ENCODE data around the gene FAM83F.

Gene FAM83F

DNA sequence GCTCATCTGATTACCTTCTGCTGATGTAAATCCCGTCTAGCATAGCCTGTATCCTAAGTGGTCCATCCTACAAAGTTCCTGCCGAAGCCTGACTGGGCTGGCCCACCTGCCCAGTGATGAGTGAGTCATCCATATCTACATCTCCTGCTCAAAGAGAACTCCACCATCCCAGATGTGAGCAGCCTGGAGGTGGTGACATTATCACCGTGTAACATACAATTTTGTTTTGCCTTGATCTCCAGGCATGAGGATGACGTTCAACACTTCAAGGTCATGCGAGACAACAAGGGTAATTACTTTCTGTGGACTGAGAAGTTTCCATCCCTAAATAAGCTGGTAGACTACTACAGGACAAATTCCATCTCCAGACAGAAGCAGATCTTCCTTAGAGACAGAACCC, 29.0 kb upstream of the FAM83F start:
- DNase-seq (ENCODE audit: low read depth in 1 of 2, low spot score in 1 of 2) = no peak

DNA sequence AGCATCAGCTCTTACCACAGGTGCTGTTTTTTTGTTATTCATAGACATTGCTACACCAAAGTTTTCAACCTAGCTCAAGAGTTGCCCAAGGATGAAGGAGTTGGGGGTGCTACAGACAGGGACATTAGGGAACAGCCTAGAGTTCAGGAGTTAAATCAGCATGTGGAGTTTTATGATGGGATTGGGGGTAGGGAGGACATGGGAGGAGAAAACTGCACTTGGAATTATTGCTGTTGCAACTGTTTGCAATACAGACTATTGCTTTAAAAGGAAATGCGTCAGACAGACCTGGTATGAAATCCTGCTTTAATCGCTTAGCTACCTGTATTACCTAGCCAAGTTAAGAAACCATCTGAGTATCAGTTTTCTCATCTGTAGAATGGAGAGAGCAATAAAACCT, 28.3 kb upstream of the FAM83F start:
- DNase-seq (ENCODE audit: low read depth in 1 of 2, low spot score in 1 of 2) = no peak

DNA sequence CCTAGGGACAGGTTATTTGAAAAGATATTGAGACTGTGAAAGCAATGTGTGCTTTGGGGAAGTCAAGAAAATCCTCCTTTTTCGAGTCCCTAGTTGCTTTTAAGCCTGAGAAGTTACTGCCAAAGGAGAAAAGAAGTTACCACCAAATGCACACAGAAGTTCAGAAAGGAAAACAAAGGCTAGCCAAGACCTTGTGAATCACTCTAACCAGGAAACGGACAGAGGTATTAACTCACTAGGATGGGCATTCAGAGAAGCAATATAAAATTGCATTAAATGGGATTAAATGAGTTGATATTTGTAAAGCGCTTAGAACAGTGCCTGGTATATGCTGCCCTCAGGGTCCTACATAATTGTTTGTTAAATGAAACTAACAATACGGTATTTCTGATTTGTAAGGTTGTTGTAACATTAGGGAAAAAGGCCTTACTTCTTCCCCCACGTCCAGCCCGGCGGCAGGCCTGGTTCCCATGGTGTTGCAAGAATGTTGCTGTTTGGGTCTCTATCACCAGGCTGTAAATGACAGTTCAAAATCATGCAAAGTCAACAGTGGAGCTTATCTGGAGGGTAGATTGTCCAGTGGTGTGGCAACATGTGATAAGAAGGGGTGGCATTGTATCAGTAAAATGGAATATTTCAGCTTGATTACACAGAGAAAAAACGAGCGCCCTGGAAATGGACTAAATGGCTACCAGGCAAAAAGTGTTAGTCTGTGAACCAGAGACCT, 27.5 kb upstream of the FAM83F start:
- no peak for DNase-seq (ENCODE audit: low read depth in 1 of 2, low spot score in 1 of 2)

GRCh38 chr22:39967996-39968972, 26.5 kb upstream of the FAM83F start:
- DNase-seq (ENCODE audit: low read depth in 1 of 2, low spot score in 1 of 2) = no peak

- DNase-seq (ENCODE audit: low read depth in 1 of 2, low spot score in 1 of 2) = no peak
These were observed 24.0 kb upstream of the FAM83F start for GRCh38 chr22:39970742-39971141.

DNA sequence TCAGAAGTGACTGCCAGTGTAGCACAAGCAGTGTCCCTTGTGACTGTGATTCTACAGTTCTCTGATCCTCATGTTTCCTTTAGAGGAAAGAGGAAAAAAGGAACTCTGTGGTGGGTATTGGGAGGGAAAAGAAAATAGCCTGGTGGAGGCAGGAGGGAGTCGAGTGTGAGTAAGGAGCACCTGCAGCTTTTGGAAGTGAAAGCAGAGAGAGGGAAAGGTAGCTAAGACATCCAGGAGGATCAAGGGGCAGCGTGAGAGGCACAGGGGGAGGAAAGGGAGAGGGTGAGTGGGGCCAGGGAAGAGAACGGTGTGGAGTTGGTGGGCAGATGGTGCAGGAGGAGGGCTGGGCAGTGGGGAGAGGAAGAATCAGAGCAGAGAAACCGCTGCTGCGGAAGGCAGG, 22.1 kb upstream of the FAM83F start:
- no peak for DNase-seq (ENCODE audit: low read depth in 1 of 2, low spot score in 1 of 2)

DNA sequence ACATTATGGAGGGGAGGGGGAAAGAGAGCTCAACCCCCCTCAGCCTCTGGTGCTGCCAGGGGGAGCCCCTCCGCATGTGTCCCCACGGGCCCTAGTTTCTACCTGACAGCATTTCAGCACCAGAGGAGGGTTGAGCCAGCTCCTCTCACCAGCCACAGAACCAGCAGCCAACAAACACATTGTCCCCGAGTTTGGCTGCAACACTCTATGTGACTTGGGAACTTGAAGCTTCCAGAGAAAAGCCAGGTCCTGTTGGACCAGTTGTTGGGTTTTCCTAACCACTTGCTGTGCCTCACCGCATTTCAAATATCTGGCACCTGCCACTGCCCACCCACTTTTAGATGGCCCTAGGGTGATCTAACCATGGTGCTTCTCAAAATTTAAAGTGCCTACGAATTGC, 21.1 kb upstream of the FAM83F start:
- no peak for DNase-seq (ENCODE audit: low read depth in 1 of 2, low spot score in 1 of 2)

DNA sequence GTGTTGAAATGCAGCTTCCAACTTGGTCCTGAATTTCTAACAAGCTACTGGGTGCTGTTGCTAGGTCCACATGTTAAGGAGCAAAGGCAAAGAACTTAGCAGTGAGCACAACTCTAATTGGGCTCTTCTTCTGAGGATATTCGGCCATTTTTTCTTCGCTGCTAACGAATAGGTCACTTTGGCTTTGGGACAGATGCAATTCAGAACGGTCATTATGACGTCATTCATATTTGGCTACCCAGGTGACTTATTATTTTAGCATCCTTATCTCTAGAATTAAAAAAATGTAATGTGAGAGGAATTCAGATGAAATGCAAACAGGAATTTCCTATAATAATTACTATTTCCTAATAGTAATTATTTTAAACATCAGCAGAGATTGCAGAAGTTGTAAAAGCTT, 20.7 kb upstream of the FAM83F start:
- no peak for DNase-seq (ENCODE audit: low read depth in 1 of 2, low spot score in 1 of 2)

GRCh38 chr22:39979048-39979447, 15.7 kb upstream of the FAM83F start:
- DNase-seq (ENCODE audit: low read depth in 1 of 2, low spot score in 1 of 2) = no peak

- DNase-seq (ENCODE audit: low read depth in 1 of 2, low spot score in 1 of 2) = no peak
These were observed 15.3 kb upstream of the FAM83F start for GRCh38 chr22:39979458-39979857.

- DNase-seq (ENCODE audit: low read depth in 1 of 2, low spot score in 1 of 2) = no peak
These were observed 14.2 kb upstream of the FAM83F start for GRCh38 chr22:39980596-39980995.

GRCh38 chr22:39983346-39983745, 11.4 kb upstream of the FAM83F start:
- no peak for DNase-seq (ENCODE audit: low read depth in 1 of 2, low spot score in 1 of 2)

GRCh38 chr22:39984006-39984405, 10.7 kb upstream of the FAM83F start:
- DNase-seq (ENCODE audit: low read depth in 1 of 2, low spot score in 1 of 2) = no peak

- no peak for DNase-seq (ENCODE audit: low read depth in 1 of 2, low spot score in 1 of 2)
These were observed 10.0 kb upstream of the FAM83F start for GRCh38 chr22:39984746-39985145.

GRCh38 chr22:39985383-39986035, 9.2 kb upstream of the FAM83F start:
- DNase-seq (ENCODE audit: low read depth in 1 of 2, low spot score in 1 of 2) = no peak

DNA sequence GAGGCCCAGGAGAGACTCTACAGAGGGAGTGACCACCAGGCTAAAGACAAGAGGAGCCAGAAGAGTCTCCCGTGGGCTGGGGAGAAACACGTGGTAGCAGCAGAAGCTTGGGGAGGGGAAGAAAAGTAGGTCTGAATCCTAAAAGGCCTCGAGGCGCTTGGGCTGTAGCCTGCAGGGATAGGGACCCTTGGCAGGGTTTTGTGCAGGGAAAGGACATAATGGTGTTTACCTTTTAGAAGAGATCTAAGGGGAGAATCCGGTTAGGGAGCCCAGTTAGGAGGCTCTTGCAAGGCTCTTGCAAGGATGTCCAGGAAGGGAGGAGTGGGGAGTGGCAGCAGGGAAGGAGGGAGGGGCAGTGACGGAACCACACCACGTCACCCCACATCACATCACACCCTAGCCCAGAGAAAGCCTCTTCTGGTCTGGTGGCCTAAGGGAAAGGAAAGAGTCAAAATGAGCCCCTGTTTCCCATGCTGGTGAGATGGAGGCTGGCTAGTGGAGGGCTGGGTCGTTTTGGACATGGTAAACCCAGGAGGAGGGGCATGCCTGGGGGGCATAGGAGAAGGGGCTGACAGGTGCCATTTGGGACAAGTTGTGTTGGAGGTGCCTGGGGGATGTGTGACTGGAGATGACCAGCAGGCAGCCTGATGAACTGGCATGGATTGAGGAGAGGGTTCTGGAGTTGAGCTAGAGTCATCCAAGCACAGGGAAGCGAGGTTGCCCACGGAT, 6.2 kb upstream of the FAM83F start:
- no peak for DNase-seq (ENCODE audit: low read depth in 1 of 2, low spot score in 1 of 2)

- DNase-seq (ENCODE audit: low read depth in 1 of 2, low spot score in 1 of 2) = no peak
These were observed 5.1 kb upstream of the FAM83F start for GRCh38 chr22:39989633-39990032.

- DNase-seq (ENCODE audit: low read depth in 1 of 2, low spot score in 1 of 2) = no peak
These were observed 4.1 kb upstream of the FAM83F start for GRCh38 chr22:39990686-39991085.

DNA sequence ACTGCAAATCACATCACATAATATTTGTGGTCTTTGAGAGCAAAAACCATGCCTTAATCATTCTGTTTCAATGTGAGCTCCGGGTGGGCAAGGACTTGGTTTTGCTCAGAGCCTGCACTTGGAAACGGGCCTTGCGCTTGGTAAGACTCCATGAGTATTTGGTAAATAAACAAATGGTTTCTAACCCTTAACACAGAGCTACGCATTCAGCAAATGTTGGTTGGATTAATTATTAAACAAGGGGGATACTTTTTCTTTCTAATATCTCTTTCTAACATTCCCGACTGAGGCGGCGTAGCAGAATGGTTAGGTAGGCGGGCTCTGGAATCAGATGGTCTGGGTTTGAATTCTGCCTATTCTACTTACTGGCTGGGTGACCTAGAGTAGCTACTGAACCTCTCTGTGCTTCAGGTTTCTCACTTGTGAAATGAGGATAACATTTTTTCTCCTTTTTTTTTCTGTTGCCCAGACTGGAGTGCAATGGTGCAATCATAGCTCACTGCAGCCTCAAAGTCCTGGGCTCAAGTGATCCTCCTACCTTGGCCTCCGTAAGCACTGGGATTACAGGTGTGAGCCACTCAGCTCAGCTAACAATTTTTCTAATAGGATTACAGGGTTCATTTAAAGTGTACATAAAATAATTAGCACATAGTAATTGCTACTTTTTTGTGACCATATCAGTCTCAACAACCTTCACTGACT, 3.4 kb upstream of the FAM83F start:
- no peak for DNase-seq (ENCODE audit: low read depth in 1 of 2, low spot score in 1 of 2)

DNA sequence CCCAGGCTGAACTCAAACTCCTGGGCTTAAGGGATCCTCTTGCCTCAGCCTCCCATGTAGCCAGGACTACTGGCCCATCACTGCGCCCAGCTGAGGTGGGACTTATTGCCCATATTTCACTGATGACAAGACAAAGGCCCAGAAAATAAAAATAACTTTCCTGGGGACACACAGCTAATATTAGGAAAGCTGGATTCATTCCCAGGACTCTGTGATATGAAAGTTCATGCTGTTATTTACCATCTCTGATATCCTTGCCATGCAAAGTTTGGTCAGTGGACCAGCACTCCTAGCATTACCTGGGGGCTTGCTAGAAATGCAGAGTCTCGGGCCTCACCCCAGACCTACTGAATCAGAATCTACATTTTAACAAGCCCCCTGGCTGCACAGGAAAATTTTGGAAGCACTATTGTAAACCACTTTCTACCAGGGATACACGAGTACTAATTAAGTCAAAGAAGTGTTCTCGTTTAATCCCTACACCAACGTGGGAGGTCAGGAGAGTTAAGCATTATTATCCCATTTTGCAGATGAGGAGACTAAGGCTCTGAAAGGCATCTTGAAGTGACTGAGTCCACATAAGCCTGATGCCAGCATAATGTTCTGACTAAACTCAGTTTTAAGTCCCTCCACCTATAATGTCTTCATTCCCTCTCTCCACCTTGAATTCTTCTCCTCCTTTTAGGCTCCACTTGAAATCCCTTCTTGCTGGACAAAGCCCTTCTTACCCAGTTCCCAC, 2.5 kb upstream of the FAM83F start:
- no peak for DNase-seq (ENCODE audit: low read depth in 1 of 2, low spot score in 1 of 2)

All from activated CD4-positive, alpha-beta T cell treated with anti-CD3 and anti-CD28 coated beads, Interleukin-2, amount 50 U/mL, for 24 hours (primary cell).